HepG2 (cell line): ENCODE results near the gene TNFAIP3.

Experiments
- CBX2 ChIP-seq, 2 experiments: fragments of 200-600 bp in 1 of 2; sonication (generic); formaldehyde crosslinking in 1 of 2; IDR thresholded peaks; 2 replicates each; pipeline versions ENCODE4 v1.7.0 to v1.8.1; 2018 to 2022; ENCODE audit warnings: low read depth in 2 of 2, low read length in 1 of 2, mild to moderate bottlenecking in 1 of 2, missing genetic modification reagents in 1 of 2
- CHD2 ChIP-seq: IDR thresholded peaks from 2 replicates; pipeline ENCODE4 v1.6.1; 2011; ENCODE audit warnings: low read depth, low read length, improper control_type of control experiment
- CTCF ChIP-seq: sonication (generic); formaldehyde crosslinking; IDR thresholded peaks from 2 replicates; pipeline ENCODE4 v1.5.0; 2020; ENCODE audit warnings: mild to moderate bottlenecking, missing genetic modification reagents, moderate library complexity
- GABPA ChIP-seq, 2 experiments: IDR thresholded peaks; 2 replicates each; pipeline ENCODE4 v1.6.1; 2011 to 2016; ENCODE audit warnings: low read depth in 2 of 2, low read length in 1 of 2, missing biosample characterization in 1 of 2, missing genetic modification characterization in 1 of 2
- GLI4 ChIP-seq: sonication (generic); formaldehyde crosslinking; IDR thresholded peaks from 2 replicates; pipeline ENCODE4 v1.5.1; 2020; ENCODE audit warnings: missing genetic modification reagents, mild to moderate bottlenecking, moderate library complexity, borderline replicate concordance
- HOXA9 ChIP-seq: sonication (generic); formaldehyde crosslinking; IDR thresholded peaks from 2 replicates; pipeline ENCODE4 v1.8.1; 2022; ENCODE audit warnings: missing genetic modification reagents, mild to moderate bottlenecking, moderate library complexity, borderline replicate concordance
- PCBP2 ChIP-seq: fragments of 200-400 bp; formaldehyde crosslinking; optimal IDR thresholded peaks from 2 replicates; pipeline ENCODE3; 2018; ENCODE audit warnings: low read length, low read depth; ENCODE audit not compliant: poor library complexity, severe bottlenecking
- SMAD3 ChIP-seq: sonication (generic); formaldehyde crosslinking; IDR thresholded peaks from 2 replicates; pipeline ENCODE4 v1.4.0; 2020; ENCODE audit warnings: missing genetic modification reagents
- YY1 ChIP-seq: IDR thresholded peaks from 2 replicates; pipeline ENCODE4 v1.6.1; 2011; ENCODE audit warnings: low read length, low read depth, moderate library complexity, mild to moderate bottlenecking; ENCODE audit not compliant: insufficient read depth, insufficient replicate concordance
- ZNF713 ChIP-seq: sonication (generic); formaldehyde crosslinking; IDR thresholded peaks from 2 replicates; pipeline ENCODE4 v1.4.0; 2020; ENCODE audit warnings: mild to moderate bottlenecking, missing genetic modification reagents

- no peak for TF ChIP-seq CHD2
- TF ChIP-seq HOXA9 = no peak
- no peak for TF ChIP-seq GLI4 (CRISPR knock-in tag)
- no peak for TF ChIP-seq GABPA (IDR thresholded peaks at IDR 0.05; ENCODE audit: low read depth, low read length)
- no peak for TF ChIP-seq GABPA (CRISPR knock-in tag; IDR thresholded peaks at IDR 0.05; ENCODE audit: low read depth)
- TF ChIP-seq YY1 = no peak
- no peak for TF ChIP-seq ZNF713 (CRISPR knock-in tag)
- no peak for TF ChIP-seq CTCF
- TF ChIP-seq PCBP2 = no peak
- TF ChIP-seq SMAD3 (CRISPR knock-in tag) = no peak
- TF ChIP-seq CBX2 (IDR thresholded peaks at IDR 0.05; ENCODE audit: low read depth, low read length) = no peak
- TF ChIP-seq CBX2 (CRISPR knock-in tag; IDR thresholded peaks at IDR 0.05; ENCODE audit: low read depth) = no peak
Measured at GRCh38 chr6:137926207-137926731, 59.2 kb downstream of the TNFAIP3 start.
